Measurements from ENCODE around the gene GAL3ST3. TPM values are rescaled to one million over a fixed set of nuclear protein-coding genes. Genes with fewer than 3 reads are reported as not detected.

GAL3ST3 gene
- total RNA-seq, 1 donor from 2014 or later: 0.61 TPM

GRCh38 chr11:66072518-66072917 is 23.6 kb upstream of the GAL3ST3 start:
- Histone ChIP-seq H4K20me1 (ENCODE audit: insufficient read depth, low read length) (peaks cover 58% of the 10 kb centered on the region), H3K27ac (ENCODE audit: low read depth, low read length) (no peak overlapping the region), H3K4me1 (ENCODE audit: insufficient read depth, low read length) (peaks cover 29% of the 10 kb centered on the region), H2AFZ (ENCODE audit: low read depth, low read length) (no peak overlapping the region), H3K9me3 (ENCODE audit: insufficient read depth, low read depth, low read length) (no peaks in the 10 kb centered on the region), H3K9ac (ENCODE audit: low read length) (peak overlapping the region; percentile 85), H3K27me3 (ENCODE audit: insufficient read depth, low read length) (no peaks in the 10 kb centered on the region), H3K79me2 (ENCODE audit: insufficient read depth, low read length) (peaks cover 66% of the 10 kb centered on the region), H3K36me3 (ENCODE audit: insufficient read depth, low read length) (peaks cover 26% of the 10 kb centered on the region), H3K4me2 (ENCODE audit: low read length) (peak overlapping the region; percentile 92), H3K4me3 (ENCODE audit: insufficient read depth, low read depth, low read length) (no peak overlapping the region)
- H3K27me3 Mint-ChIP-seq (ENCODE audit: low read depth, unreplicated experiment): no peaks in the 10 kb centered on the region
- DNase-seq (ENCODE audit: low read depth): no peak
- TF ChIP-seq CTCF (IDR thresholded peaks at IDR 0.05; ENCODE audit: insufficient read depth, low read depth, low read length) (no peak), EZH2 (IDR thresholded peaks at IDR 0.05; ENCODE audit: insufficient read depth, low read length) (no peak)
- peak overlapping the region; percentile 93 for H3K4me3 Mint-ChIP-seq (ENCODE audit: unreplicated experiment)
- peaks cover 9% of the 10 kb centered on the region for H3K36me3 Mint-ChIP-seq (ENCODE audit: low read depth, unreplicated experiment)
- H3K27ac Mint-ChIP-seq (ENCODE audit: unreplicated experiment): peak overlapping the region; percentile 72
- H3K9me3 Mint-ChIP-seq (ENCODE audit: unreplicated experiment): no peaks in the 10 kb centered on the region
- H3K4me1 Mint-ChIP-seq (ENCODE audit: low read depth, unreplicated experiment): peaks cover 25% of the 10 kb centered on the region
- no peak for FAIRE-seq

DNA sequence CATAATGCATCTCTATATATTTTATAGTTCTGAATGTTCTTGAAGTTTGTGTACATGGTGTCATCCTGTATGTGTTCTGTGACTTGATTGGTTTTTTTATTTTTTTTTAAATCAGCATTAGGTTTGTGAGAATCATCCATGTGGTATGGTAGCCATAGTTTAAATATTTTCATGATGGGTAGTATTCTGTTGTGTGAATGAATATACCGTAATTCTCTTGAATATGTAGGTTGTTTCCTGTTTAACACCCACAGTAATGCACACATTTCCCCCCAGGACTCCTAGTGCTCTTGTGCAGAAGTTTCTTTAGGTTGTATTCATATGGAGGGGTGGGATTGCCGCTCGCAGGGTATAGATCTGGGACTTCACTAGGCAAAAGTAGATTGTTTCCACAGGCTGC is 23.1 kb upstream of the GAL3ST3 start:
- Histone ChIP-seq H2AFZ (ENCODE audit: low read depth, low read length) (no peak overlapping the region), H3K27me3 (ENCODE audit: insufficient read depth, low read length) (no peaks in the 10 kb centered on the region), H3K79me2 (ENCODE audit: insufficient read depth, low read length) (peaks cover 61% of the 10 kb centered on the region), H3K36me3 (ENCODE audit: insufficient read depth, low read length) (peaks cover 30% of the 10 kb centered on the region), H3K4me3 (ENCODE audit: insufficient read depth, low read depth, low read length) (peak overlapping the region; percentile 80), H4K20me1 (ENCODE audit: insufficient read depth, low read length) (peaks cover 58% of the 10 kb centered on the region), H3K9ac (ENCODE audit: low read length) (peak overlapping the region; percentile 85), H3K9me3 (ENCODE audit: insufficient read depth, low read depth, low read length) (no peaks in the 10 kb centered on the region), H3K27ac (ENCODE audit: low read depth, low read length) (no peak overlapping the region), H3K4me1 (ENCODE audit: insufficient read depth, low read length) (peaks cover 29% of the 10 kb centered on the region), H3K4me2 (ENCODE audit: low read length) (peak overlapping the region; percentile 92)
- Mint-ChIP-seq H3K27me3 (ENCODE audit: low read depth, unreplicated experiment) (no peaks in the 10 kb centered on the region), H3K4me1 (ENCODE audit: low read depth, unreplicated experiment) (peaks cover 25% of the 10 kb centered on the region), H3K27ac (ENCODE audit: unreplicated experiment) (peak overlapping the region; percentile 93), H3K9me3 (ENCODE audit: unreplicated experiment) (no peaks in the 10 kb centered on the region), H3K36me3 (ENCODE audit: low read depth, unreplicated experiment) (peaks cover 9% of the 10 kb centered on the region), H3K4me3 (ENCODE audit: unreplicated experiment) (peak overlapping the region; percentile 93)
- FAIRE-seq: no peak
- DNase-seq (ENCODE audit: low read depth): no peak
- TF ChIP-seq CTCF (IDR thresholded peaks at IDR 0.05; ENCODE audit: insufficient read depth, low read depth, low read length): no peak
- TF ChIP-seq EZH2 (IDR thresholded peaks at IDR 0.05; ENCODE audit: insufficient read depth, low read length): no peak

DNA sequence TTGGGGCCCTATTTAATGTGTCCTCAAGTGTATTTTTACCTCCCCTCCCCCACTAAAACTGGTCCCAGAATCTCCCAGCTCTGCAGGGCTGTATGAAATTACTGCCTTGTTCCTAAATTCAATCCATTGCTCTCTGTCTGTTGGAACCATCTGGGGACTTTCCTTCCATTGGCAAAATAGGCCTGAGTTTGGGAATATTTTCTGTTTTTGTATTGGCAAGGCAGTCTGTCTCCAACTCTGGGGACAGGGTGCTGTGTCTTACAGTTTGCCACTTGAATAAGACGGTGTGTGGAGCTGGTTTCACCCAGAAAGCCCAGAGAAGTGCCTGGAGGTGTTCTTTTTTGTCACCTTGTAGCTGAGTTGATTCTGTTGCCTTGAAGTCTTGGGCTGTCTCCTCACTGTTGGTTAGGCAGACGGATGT is 22.4 kb upstream of the GAL3ST3 start:
- DNase-seq (ENCODE audit: low read depth): no peak
- H3K4me2 ChIP-seq (ENCODE audit: low read length): peak overlapping the region; percentile 92
- Mint-ChIP-seq H3K27me3 (ENCODE audit: low read depth, unreplicated experiment) (no peaks in the 10 kb centered on the region), H3K27ac (ENCODE audit: unreplicated experiment) (peak overlapping the region; percentile 93), H3K4me1 (ENCODE audit: low read depth, unreplicated experiment) (peaks cover 29% of the 10 kb centered on the region), H3K36me3 (ENCODE audit: low read depth, unreplicated experiment) (peaks cover 9% of the 10 kb centered on the region), H3K4me3 (ENCODE audit: unreplicated experiment) (peak overlapping the region; percentile 93), H3K9me3 (ENCODE audit: unreplicated experiment) (no peaks in the 10 kb centered on the region)
- H3K4me1 ChIP-seq (ENCODE audit: insufficient read depth, low read length): peaks cover 25% of the 10 kb centered on the region
- H3K79me2 ChIP-seq (ENCODE audit: insufficient read depth, low read length): peaks cover 57% of the 10 kb centered on the region
- TF ChIP-seq EZH2 (IDR thresholded peaks at IDR 0.05; ENCODE audit: insufficient read depth, low read length): no peak
- no peak for TF ChIP-seq CTCF (IDR thresholded peaks at IDR 0.05; ENCODE audit: insufficient read depth, low read depth, low read length)
- H2AFZ ChIP-seq (ENCODE audit: low read depth, low read length): no peak overlapping the region
- peaks cover 58% of the 10 kb centered on the region for H4K20me1 ChIP-seq (ENCODE audit: insufficient read depth, low read length)
- H3K4me3 ChIP-seq (ENCODE audit: insufficient read depth, low read depth, low read length): peak overlapping the region; percentile 80
- FAIRE-seq: no peak
- H3K9ac ChIP-seq (ENCODE audit: low read length): peak overlapping the region; percentile 85
- H3K27ac ChIP-seq (ENCODE audit: low read depth, low read length): no peak overlapping the region
- H3K9me3 ChIP-seq (ENCODE audit: insufficient read depth, low read depth, low read length): no peaks in the 10 kb centered on the region
- H3K27me3 ChIP-seq (ENCODE audit: insufficient read depth, low read length): no peaks in the 10 kb centered on the region
- peaks cover 37% of the 10 kb centered on the region for H3K36me3 ChIP-seq (ENCODE audit: insufficient read depth, low read length)
